GM19468 (cell line): Measurements from ENCODE around the gene UPB1.

ENCODE experiments used
- ATAC-seq: cut with Tn5 transposase; IDR thresholded peaks from one replicate; pipeline ENCODE4 v1.9.1; 2021; ENCODE audit warnings: mild to moderate bottlenecking, moderate library complexity, moderate number of reproducible peaks; ENCODE audit not compliant: unreplicated experiment; ENCODE audit errors: extremely low read depth

UPB1 gene

GRCh38 chr22:24502541-24502940 lies 7.4 kb downstream of the UPB1 start:
- no peak for ATAC-seq

DNA sequence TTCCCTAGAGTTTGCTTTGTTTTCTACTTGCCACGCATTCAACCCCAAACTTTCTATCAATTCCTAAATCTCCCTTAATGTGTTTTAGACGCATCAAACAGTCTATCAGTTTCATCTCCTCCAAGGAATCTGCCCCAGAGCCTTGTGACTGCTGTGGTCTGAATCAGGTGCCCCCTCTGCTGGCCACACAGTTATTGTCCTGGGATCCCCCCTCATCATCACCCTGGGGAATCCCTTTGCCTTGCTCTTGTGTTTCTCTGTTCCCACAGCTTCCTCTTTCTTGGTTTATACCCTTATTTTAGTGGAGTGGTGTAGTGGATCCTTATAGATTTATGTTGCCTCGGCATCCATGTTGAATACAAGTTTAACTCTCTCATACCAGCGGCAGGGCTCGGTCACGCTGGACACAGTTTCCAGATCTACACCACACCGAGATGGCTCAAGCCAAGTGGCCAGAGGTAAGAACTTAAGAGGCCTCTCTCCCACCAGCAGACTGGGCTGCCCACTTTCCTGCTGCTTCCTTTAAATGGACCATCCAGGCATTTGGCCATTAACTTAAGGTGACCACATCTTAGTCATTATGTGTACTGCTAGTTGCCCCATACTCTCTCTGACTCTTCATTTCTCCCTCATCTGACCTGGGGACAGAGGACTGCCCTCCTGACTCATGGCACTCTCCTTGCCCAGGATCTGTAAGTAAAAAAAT lies 8.2 kb downstream of the UPB1 start:
- ATAC-seq: no peak

GRCh38 chr22:24503843-24504338 lies 8.8 kb downstream of the UPB1 start:
- no peak for ATAC-seq

- no peak for ATAC-seq
These were observed 9.4 kb downstream of the UPB1 start for GRCh38 chr22:24504540-24504939.

DNA sequence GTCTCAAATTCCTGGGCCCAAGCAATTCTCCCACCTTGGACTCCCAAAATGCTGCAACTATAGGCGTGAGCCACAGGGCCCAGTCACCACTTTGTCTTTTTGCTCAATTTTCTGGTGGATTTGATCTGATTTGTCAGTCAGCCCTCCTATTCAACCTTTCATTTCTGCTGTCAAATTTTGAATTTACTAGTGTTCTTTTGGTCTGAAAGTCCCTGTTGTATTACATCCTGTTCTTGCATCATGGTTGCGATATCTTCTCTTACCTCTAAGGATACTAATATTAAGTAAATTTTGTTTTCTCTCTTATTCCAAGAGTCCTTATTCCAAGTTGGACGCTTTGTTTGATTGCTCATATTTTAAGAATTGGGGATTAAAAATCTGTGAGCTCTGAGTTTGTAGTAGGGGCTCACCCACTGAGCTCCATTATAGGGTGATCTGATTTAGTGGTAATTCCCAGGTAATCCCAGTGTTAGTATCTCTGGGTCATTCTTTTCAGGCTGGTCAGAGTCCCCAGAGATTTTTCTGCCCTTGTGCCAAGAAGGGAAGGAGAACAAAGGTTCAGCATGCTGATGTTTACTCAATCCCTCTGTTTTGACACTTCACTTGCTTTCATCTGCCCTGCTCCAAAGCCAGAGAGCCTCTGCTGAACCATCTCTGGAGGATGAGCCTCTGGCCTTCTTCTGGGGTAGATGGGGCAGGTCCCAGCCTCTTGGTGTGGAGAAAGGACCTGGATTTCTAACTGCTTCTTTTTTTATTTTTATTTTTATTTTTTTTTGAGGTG lies 10.0 kb downstream of the UPB1 start:
- ATAC-seq: no peak

- no peak for ATAC-seq
These were observed 11.8 kb downstream of the UPB1 start for GRCh38 chr22:24506802-24507438.

DNA sequence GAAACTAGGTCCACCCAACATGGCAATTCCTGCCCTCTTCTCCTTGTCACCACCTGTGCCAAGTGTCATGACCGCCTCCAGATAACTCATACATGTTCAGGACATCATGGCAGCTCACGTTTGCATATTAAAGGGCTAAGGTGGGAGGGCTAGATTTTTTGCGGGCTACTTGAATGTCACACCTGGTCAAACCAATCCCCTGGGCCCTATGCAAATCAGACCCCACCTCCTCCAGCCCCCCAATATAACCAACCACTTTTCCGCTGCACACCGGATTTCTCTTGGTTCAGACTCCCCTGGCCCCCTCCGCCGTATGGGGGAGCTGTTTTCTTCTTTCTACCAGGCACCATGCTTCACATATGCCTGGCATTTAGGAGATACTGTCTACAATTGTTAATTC lies 12.6 kb downstream of the UPB1 start:
- no peak for ATAC-seq

- ATAC-seq: no peak
These were observed 15.8 kb downstream of the UPB1 start for GRCh38 chr22:24510637-24511625.

DNA sequence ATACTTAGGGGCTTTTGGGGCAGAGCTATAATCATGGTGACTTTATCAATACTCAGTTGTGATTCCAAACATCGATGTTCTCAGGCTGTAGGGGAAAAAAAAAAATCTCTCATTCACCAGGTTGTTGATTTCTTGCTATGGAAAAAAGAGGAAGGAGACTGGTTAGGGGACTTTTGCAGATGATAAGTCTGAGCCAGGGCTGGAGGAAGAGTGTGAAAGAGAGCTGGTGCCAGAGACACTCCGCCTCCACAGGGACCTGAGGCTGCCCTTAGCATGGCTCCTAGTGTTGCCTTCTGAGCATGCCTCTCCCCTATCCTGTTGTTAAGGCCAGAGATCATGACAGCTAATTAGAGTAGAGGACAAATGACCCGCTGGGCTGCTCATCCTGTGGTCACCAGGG lies 16.9 kb downstream of the UPB1 start:
- no peak for ATAC-seq

DNA sequence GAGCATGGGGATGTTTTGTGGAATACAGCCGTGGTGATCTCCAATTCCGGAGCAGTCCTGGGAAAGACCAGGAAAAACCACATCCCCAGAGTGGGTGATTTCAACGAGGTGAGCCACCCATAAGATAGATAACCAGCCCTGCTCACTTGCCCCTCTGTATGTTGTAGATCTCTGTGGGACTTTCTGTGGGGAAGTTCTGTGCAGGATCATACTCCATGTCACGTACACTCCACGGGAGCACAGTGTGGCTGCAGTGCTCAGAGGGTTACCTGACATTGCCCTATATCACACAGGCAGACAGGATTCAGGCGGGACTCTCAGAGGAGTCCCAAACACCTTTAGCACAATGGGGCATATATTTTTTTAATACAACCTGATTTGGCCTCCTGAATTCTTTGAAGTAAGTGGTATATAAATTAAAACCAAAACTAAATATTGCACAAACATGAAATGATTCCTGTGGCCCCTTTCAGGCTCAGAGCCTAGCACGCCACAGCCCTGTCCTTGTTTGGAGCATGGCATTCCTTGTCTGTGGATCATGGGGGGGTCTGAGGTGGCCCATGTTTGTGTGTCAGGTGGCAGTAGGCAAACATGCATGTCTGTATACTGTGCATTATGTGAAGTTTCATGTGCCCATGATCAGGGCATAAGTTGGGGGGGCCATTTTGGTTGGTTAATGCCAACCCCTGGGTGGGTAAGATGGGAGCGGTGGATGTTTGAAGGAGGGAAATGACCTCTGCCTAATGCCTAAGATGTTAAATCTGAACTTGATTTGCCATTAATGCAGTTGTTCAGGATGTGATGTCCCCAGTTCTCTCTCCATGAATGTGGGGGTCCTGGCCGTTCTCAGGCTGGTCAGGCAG lies 18.5 kb downstream of the UPB1 start:
- no peak for ATAC-seq

- ATAC-seq: no peak
These were observed 19.3 kb downstream of the UPB1 start for GRCh38 chr22:24514241-24515026.

GRCh38 chr22:24515027-24515338 lies 19.9 kb downstream of the UPB1 start:
- no peak for ATAC-seq

DNA sequence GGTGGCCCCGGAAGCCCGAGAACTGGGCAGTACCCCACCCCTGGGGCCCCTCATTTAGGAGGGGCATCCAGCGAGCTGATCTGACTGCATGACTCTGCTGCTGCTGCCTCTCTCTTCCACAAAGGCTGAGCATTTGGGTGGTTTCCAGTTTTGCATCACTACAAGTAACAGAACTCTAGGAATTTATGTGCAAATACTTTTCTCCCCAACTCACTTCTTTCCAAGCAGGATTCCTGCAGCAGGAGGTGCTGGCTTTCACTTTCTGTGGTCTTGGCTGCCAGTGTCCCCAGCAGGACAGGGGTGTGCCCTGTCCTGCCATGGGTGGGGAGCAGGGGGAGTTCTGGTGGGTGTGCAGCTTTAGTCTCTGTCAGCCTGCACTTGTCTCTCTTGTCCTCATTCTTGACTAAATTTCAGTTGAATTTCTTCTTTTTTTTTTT lies 21.2 kb downstream of the UPB1 start:
- no peak for ATAC-seq

DNA sequence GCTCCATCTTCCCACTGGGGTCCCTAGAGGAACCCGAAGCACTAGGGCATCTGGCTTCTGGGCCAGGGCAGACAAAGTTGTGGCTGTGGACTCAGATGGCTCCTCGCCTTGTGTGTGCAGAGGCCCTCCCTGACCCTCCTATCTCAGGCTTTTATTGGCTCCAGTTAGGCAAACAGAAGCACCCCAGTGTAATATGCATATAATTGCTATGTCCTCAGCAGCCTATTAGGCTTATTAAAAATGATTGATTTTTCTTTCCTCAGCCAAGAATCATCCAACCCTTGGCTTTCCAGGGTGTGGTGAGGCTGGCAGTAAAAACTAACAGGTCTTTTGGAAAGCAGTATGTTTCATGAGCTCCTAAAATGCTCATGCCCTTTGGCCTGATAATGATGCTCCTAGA lies 22.3 kb downstream of the UPB1 start:
- no peak for ATAC-seq

DNA sequence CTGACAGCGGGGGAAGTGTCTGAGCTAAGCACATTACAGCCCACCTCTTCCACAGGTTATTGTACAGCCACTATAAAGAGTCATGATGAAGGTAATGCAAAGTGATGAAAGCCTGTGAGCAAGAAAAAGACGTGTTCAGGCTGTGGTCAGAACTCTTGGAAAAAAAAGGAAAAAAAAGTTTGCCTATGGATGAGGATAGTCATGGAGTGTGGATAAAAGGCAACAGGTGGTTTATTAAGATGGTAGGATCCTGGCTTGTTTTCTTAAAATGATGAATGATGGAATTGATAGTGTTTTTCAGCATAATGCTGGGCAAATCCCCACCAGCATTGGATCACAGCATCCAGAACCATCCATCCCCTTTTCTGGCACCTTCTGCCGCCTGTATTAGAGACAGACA lies 23.1 kb downstream of the UPB1 start:
- no peak for ATAC-seq

DNA sequence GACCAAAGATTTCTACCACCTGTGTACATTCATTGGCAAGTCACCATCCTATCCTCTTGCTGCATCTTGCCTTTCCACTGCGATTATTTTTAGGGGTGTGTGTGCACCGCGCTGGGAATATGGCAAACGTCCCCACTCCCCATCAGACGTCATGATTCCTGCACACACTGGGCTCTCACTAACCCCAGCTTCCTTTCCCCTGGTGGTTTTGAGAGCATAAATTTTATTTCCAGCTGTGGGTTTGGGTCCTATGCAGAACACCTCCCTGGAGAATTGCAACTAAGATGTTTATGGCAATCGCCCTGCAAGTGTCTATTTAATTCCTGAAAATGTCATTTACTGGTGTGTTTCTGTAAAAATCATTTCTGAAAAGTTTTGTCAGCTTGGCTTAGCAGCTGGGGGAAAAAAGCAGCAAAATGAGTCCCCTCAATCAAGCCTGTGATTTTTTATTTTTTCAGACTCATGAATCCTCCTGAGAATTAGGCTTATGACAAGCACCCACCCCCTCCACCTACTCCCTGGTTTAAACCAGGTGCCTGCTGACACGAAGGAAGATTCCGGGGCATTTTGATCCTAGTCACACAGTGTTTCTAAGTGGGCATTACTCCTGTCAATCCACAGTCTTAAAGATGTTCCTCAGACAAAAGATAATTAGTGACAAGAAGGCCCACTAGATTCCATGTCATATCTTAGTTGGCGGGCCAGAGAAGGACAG lies 23.8 kb downstream of the UPB1 start:
- no peak for ATAC-seq

- ATAC-seq: no peak
These were observed 24.4 kb downstream of the UPB1 start for GRCh38 chr22:24519496-24519895.

- ATAC-seq: no peak
These were observed 26.7 kb downstream of the UPB1 start for GRCh38 chr22:24521791-24522245.
